ENCODE measurements around the gene MESD. TPM values are rescaled to one million over a fixed set of nuclear protein-coding genes. Genes with fewer than 3 reads are reported as not detected.

MESD gene
- 27.1 TPM for polyA plus RNA-seq (2012; ENCODE audit: insufficient read depth, insufficient read length)

DNA sequence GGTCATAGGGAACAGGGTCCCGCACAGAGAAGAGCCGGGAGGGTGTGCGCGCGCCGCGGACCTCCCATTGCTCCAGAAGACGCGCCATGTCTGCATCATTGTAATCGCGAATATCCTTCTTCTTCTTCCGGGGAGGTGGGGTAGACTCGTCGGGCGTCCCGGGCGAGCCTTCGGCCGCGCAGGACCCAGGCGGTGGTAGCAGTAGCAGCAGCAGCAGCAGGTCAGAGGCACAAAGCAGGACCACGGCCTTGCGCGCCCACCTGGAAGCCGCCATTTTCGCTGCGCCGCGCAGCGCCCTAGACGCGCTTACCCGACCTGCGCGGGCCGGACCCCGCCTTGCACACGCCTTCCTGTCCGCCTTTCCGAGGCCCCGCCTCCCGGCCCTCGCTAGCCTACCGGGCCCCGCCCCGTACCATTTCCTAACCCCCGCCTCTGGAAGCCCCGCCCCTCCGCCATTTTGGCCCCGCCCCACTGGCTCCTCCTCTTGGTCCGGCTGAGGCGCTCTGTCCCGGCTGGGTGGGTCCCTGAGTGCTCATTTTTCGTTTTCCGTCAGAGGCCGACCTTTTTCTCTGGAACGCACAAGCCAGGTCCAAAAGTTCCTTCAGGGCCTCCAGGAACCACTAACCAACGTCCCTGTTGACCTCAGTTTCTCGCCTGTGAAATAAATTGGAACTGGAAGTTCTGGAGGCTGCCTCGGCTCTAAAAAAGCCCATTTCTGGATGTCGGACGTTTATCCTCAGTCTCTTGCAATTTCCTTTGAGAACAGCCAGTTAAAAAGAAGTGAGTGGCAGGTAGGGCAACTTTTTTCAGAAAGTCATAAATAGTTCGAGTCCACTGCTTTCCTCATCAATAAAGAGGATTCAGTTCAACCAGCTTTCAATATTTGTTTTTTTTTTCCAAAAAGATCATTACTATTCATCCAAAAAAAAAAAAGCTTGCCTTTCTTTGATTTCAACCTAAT, at the start of gene MESD:
Gene MESD, minus strand, starts transcription at position 302 of the 961 bp plus-strand sequence. Its CDS starts 28 bp downstream, at position 274.
- peak; percentile 90 for DNase-seq (ENCODE audit: low read depth, low spot score)

DNA sequence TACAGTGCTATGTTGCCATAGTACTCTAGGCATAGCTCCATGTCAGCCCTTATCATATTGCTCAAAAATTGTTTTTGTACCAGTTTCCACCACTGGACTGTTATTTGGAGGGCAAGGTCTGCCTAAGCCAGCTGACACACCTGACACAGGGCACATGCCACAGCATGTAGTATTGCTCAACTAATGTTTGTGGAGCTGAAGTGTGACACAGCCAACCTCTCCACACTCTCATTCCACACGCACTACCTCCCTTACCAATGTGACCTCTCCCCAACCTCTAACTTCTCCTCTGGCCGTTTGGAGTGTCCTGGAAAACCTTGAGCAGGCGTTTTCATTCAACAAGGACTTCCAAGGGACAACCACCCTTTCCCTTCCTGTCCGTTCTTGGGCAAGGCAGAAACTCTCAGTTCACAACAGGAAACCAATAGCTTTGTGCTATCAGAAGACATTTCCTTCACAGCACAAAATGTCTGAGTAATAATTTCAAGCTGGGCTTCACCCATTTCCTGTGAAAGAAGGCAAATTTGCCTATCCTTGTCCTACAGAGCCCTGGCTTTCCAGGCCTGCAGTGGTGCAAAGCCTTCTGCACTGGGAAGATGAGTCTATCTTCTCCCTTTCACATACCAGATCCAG, 49.5 kb upstream of the MESD start:
- no peak overlapping the region for H3K4me3 ChIP-seq (ENCODE audit: low read length)
- no peak for DNase-seq (ENCODE audit: low read depth, low spot score)

More for the DNA sequence above, at the start of gene MESD:
- peak within 1 kb of the TSS; percentile 97 for H3K4me3 ChIP-seq (ENCODE audit: low read length)

DNA sequence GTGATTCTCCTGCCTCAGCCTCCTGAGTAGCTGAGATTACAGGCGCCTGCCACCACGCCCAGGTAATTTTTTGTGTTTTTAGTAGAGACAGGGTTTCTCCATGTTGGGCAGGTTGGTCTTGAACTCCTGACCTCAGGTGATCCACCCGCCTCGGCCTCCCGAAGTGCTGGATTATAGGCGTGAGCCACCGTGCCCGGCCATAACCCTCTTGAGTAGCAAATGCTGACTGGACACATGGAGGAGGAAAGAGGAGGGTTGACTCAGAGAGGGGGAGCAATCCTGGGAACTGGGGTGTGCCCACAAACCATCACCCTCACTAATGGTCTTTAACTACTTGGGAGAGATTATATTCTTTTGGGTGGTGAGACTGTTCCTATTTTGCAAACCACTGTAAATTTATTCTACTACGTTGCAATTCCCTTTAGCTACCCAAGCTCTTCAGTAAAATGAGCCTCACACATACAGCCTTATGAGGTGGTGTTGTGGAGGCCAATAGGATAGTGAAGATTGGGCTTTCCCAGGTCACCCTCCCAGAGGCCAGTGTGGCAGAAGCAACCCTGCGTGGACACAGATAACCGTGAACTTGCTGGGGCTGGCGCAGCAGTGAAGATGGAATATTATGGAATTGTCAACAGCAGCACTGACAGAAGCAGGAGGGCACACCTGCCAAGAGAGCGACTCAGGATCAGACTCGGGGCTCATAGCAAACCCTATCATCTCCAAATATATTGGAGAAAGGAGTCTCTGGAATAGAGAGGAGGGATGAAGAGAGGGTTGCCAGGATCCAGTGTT, 48.5 kb upstream of the MESD start:
- DNase-seq (ENCODE audit: low read depth, low spot score), result no peak
- H3K4me3 ChIP-seq (ENCODE audit: low read length), result no peak overlapping the region

DNA sequence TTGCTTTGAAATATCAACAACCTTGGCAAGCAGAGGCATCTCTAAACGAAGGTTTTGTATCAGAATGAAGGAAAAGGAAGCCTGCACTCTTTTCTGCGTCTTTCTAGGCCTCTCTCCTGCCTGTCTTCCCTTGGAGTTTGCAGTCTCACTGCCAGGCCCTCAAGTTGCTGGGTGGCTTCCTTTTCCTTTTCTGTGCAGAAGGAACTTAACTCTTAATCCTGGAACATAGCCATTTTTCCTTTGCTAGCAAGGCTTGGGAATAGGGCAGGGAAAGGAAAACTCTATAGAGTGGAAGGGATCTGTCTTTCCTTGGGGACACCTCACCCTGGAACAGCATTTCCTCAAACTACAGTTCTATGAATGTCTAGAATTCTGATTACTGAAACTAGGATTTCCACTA, 43.9 kb upstream of the MESD start:
- no peak for DNase-seq (ENCODE audit: low read depth, low spot score)
- H3K4me3 ChIP-seq (ENCODE audit: low read length), result no peak overlapping the region

DNA sequence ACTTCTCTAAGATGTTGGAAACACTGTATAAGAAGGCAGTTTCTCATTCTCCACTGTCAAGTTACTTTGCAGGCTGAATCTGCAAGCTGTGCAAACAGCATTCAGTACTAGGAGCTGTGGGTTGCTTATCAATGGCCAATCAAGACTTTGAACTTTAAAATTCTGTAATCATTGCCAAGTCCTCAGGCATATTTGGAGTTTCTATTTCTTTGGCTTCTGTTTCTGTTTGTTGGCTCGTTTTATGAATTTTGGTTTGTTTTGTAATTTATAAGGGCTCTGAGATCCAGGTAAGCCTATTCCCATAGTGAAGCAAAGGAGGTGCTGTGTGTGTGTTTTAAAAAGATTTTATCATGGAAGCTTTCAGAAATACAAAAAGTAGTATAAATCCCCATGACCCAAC, 43.2 kb upstream of the MESD start:
- no peak for DNase-seq (ENCODE audit: low read depth, low spot score)
- no peak overlapping the region for H3K4me3 ChIP-seq (ENCODE audit: low read length)

DNA sequence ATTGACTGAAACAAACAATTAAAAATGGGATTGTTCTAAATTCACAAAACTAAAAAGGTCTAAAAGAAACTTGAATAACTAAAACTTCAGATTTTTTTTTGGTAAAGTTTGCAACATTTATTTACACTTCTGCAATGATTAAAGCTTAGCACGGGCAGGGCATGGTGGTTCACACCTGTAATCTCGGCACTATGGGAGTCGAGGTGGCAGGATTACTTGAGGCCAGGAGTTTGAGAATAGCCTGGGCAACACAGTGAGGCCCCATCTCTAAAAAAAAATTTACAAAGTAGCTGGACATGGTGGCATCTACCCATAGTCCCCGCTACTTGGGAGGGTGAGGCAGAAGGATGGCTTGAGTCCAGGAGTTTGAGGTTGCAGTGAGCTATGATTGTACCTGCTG, 42.7 kb upstream of the MESD start:
- no peak overlapping the region for H3K4me3 ChIP-seq (ENCODE audit: low read length)
- no peak for DNase-seq (ENCODE audit: low read depth, low spot score)

DNA sequence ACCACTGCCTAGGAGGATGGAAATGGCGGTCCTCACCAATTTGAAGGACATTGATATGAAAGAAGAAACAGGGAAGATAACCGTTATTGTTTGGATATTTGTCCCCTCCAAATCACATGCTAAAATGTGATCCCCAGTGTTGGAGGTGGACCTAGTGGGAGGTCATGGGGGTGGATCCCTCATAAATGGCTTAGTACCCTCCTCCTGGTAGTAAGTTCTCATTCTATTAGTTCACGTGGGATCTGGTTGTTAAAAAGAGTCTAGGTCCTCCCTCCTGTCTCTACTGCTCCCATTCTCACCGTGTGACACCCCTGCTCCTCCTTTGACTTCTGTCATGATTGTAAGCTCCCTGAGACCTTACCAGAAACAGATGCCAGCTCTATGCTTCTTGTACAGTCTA, 41.6 kb upstream of the MESD start:
- H3K4me3 ChIP-seq (ENCODE audit: low read length), result no peak overlapping the region
- DNase-seq (ENCODE audit: low read depth, low spot score), result no peak

DNA sequence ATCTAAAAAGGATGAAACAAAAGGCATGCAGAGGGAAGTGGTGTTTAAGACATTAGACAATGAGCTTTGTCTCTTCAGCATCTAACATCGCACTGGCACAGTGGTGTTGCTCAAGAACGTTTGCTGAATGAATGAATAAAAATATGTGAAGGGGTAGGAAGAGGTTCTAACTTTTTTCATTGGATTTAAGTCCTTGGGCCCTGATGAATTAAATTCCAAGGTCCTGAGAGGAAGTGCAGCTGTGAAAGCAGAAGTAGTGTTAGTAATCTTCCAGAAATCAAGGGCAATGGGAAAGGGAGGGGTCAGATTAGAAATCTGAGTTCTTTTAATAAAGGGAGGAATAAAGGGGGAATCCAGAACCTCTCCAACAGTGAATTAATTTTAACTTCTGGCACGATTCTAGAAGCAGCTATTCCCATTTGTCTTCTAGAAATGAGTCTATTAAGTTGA, 40.7 kb upstream of the MESD start:
- no peak overlapping the region for H3K4me3 ChIP-seq (ENCODE audit: low read length)
- no peak for DNase-seq (ENCODE audit: low read depth, low spot score)

DNA sequence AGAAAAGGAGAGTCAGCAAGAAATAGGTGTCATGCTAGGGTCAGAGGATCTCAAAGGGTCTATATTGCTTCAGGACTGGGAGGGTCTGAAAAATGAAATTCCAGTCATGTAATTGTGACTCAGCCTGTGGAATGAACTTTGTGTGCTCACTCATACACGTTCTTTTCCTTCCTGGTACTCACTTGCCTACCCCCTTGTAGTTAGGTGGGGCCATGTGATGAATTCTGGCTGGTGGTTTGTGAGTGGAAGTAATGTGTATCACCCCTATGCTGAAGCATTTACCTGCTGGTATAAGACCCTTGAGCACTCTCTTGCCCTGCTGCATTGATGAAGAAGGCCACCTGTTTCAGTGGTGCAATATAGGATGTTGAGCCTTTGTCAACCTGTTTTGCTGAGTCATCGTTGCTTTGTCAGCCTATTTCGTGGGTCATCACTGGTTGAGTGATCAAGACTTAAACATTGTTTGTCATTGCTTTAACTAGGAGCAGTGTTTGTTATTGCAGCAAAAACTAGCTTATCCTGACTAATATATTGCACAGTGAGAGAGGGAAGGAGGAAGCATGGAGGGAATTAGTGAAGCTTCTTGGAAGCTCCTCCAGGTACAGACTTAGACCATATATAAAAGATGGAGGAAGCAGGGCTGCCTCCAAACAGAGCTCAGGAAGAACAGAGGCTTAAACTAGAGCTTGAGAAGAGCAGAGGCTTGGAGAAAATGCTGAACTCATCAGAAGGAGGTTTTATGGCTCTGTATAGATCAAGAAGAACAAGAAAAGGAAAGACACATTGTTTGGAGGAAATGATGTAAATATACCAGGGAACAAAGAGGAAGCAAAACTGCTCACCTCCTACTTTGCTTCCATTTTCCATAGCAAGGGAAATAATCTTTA, 40.0 kb upstream of the MESD start:
- DNase-seq (ENCODE audit: low read depth, low spot score), result no peak
- no peak overlapping the region for H3K4me3 ChIP-seq (ENCODE audit: low read length)

DNA sequence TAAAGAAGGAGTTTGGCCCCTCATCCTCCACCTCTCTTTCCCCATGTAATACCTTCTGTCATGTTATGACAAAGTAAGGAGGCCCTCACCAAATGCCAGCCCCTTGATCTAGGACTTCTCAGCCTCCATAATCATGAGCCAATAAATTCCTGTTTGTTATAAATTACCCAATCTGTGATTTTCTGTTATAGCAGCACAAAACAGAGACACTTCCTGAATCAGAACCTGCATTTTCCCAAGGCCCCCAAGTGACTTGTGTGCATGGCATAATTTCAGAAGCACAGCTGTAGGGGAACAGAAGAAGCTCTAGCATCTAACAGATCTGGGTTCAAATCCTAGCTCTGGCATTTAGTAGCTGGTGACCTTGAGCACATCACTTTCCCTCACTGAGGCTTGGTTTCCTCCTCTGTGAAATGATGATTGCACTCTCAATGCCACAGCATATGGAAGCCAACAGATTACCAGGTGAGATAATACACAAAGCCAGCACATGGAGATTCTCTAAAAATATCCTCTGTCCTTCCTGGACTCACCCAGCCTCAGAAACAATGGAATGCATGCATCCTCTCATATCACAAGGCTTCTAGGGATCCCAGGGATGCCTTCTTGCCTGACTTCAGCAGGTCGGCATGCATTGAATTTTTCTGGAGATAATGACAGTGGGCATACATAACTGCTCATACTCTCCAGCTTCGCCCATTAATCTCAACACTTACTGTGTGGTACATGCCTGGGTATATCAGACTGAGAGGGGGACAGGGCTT, 37.4 kb upstream of the MESD start:
- DNase-seq (ENCODE audit: low read depth, low spot score), result no peak
- H3K4me3 ChIP-seq (ENCODE audit: low read length), result no peak overlapping the region

DNA sequence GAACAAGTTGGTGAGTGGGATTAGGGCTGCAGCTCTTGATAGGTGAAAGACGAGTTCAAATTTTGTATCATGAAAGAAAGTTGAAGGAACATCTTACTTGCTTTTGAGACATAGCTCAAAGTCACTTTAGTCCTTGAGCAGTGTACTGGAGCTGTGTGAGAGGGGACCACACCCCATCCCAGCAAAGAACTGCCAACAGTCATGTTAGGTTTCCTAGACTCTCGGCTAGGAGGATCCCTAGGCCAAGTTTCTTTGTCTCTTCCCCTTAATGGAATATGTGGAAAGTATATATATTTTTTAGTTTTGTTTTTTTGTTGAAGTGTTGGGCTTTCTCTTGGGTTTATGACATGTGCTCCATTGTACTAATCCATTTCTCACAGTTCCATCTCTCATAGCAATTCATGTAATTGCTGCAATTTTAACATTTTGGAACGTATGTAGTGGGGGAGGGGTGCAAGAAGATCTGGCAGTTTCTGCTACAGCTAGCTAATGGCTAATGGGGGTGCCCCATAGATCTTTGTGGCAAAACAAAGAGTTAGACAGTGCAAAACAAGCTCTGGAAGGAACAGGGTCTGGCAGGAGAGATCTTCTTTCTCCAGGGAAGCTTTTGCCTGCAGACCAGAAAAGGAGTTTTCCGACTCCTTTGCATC, 36.2 kb upstream of the MESD start:
- DNase-seq (ENCODE audit: low read depth, low spot score), result no peak
- H3K4me3 ChIP-seq (ENCODE audit: low read length), result no peak overlapping the region

DNA sequence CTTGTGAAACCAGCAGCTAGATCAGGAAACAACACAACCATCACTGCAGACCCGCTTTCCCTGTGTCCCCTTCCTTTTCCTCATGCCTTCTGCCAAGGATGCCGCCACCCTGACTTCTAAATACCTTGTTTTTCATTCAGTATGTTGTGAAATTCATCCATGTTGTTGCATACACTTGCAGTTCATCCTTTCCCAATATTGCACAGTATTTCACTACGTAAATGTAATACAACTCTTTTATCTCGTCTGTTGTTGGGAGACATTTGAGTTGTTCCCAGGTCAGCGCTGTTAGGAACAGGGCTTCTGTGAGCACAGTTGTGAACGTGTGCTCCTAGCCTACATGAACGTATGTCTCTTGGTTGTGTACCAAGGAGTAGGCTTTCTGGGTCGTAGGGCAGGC, 35.3 kb upstream of the MESD start:
- no peak overlapping the region for H3K4me3 ChIP-seq (ENCODE audit: low read length)
- no peak for DNase-seq (ENCODE audit: low read depth, low spot score)

DNA sequence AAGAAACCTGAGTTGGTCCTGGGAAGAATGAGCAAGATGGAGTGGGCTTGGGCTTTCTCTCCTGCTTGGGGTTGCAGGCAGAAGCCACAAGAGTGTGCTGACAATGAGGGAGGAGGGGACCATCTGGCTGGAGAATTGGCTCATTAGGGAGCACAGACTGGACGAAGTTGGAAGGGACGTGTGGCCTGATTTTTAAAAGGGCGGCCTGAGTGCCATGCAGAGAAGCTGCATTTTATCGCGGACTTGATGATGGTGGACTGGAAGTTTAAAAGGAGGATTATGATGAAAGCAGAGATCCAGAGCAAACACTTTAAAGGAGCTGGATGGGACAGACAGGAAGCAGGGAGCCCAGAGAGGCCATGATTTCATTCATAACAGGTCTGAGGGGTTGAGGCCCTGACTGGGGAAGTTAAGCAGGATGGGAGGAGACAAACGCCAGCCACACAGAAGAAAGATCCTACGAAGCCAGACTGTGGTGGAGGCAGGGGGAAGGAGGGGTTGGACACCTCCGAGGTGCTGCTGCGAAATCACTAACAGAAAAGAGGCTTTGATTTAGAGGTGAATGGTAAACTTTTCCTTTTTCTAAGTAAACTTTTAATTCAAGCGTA, 34.8 kb upstream of the MESD start:
- no peak overlapping the region for H3K4me3 ChIP-seq (ENCODE audit: low read length)
- DNase-seq (ENCODE audit: low read depth, low spot score), result no peak

DNA sequence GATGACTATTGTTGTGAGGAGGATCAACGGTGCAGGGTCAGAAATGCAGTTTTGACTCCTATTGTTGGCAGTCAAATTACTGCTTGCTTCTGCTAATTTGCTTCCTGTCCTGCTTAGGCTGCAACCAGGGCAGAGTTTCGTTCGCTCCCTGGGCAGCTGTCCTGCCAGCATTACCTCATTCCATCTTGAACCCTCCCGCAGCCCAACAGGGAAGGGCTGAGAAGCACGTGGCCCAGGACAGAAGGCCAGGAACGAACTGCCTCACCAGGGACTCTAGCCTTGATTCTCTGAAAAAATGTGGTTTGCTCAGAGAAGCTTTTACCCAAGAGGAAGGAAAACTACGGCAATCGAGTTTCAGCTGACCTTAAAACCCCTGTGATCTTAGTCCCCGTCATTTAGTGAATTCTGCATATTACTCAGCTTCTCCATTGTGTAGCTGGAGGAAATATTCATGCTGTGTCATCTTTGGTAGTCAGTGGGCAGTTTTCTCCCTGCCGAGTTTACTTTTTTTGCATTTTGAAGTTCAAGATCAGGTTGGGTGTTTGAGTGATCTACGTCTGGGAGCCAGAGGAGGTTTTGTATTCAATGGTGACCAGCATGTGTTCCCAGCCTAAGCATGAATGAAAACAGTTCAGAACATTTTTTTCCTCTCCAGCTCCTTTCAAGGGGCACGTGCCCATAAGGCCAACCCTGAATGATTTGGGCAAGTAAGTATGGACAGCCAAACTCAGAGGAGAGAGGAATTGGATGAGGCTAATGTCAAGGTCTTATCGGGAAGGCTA, 34.1 kb upstream of the MESD start:
- DNase-seq (ENCODE audit: low read depth, low spot score), result no peak
- no peak overlapping the region for H3K4me3 ChIP-seq (ENCODE audit: low read length)

DNA sequence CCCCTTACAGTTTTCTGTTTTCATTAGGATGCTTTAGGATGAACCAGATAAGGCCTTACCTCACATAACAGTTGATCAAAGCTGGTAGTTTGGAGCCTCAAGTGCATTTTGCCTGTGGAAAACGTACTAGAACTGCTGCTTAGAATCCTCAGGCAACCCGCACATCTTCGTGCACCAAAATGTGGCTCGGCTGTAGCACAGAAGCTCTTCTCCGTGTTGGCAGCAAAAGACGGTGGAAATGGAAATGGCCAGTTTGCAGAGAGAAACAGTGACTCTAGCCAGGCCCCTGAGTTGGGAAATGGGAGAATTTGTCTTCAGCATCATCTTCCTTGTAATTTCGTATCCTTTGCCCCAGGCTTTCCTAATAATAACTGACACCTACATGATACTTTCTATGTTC, 31.7 kb upstream of the MESD start:
- H3K4me3 ChIP-seq (ENCODE audit: low read length), result no peak overlapping the region
- no peak for DNase-seq (ENCODE audit: low read depth, low spot score)

DNA sequence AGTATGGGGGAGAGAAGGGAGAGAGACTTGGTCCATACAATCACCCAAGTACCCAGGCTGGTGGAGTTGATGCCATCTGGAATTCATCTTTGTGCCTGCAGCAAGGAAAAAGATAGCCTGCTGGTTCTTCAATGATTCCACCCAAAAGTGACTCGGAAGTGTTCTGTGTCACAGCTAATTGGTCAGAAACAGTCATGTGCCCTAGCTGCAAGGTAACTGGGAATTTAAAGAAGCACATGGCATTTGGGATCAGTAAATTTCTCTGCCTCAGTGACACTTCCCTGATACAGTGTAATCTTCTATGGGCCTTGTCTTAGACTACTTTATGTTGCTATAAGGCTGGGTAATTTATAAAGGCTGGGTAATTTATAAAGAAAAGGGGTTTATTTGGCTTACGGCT, 28.6 kb upstream of the MESD start:
- no peak overlapping the region for H3K4me3 ChIP-seq (ENCODE audit: low read length)
- DNase-seq (ENCODE audit: low read depth, low spot score), result no peak

Measured in Jurkat, Clone E6-1 (cell line).